IMR-90 (cell line): ENCODE data around the gene HAND1. TPM values are rescaled to one million over a fixed set of nuclear protein-coding genes. Genes with fewer than 3 reads are reported as not detected.

Experiments used
- ATAC-seq: fragments of 200-7000 bp; cut with Tn5 transposase; 2 replicates; pipeline ENCODE4 v1.9.1; 2020; ENCODE audit warnings: low read depth, mild to moderate bottlenecking, moderate library complexity
- BruUV-seq: library from RNA; stranded (reverse); fragments of 400-500 nt; replicated peaks from 2 replicates; lab custom pipeline; 2021; lab: Mats Ljungman, UMichigan
- CTCF ChIA-PET: fragments of 300-600 bp; formaldehyde crosslinking; extraction: SDS; loops from one replicate; lab custom pipeline; 2021; ENCODE audit warnings: antibody characterized with exemption; lab: Yijun Ruan, JAX
- POLR2A ChIA-PET: fragments of 300-600 bp; sonication (Branson Sonifier 250); formaldehyde crosslinking; loops from one replicate; lab custom pipeline; 2022; ENCODE audit warnings: antibody characterized with exemption; ENCODE audit not compliant: unreplicated experiment; lab: Charles Lee
- DNase-seq: peaks from one replicate; pipeline ENCODE4 v3.0.0; 2013
- H2AFZ ChIP-seq: replicated peaks from 2 replicates; pipeline ENCODE3; 2013; ENCODE audit warnings: low read length, mild to moderate bottlenecking; ENCODE audit not compliant: poor library complexity
- H2AK5ac ChIP-seq: 2 replicates; pipeline ENCODE4 v1.6.1; 2013; ENCODE audit warnings: low read depth, low read length, inconsistent platforms
- H2AK9ac ChIP-seq: replicated peaks from 2 replicates; pipeline ENCODE3; 2013; ENCODE audit warnings: mild to moderate bottlenecking, low read depth, low read length, moderate library complexity; ENCODE audit not compliant: poor library complexity
- H2BK120ac ChIP-seq: 2 replicates; pipeline ENCODE4 v1.6.1; 2013; ENCODE audit warnings: low read depth, low read length, inconsistent platforms
- H2BK15ac ChIP-seq: 3 replicates; pipeline ENCODE4 v1.6.1; 2013; ENCODE audit warnings: low read depth, low read length, inconsistent platforms
- H2BK20ac ChIP-seq: 2 replicates; pipeline ENCODE4 v1.6.1; 2013; ENCODE audit warnings: low read depth, mild to moderate bottlenecking, inconsistent platforms, low read length, moderate library complexity
- H2BK5ac ChIP-seq: 2 replicates; pipeline ENCODE4 v1.6.1; 2013; ENCODE audit warnings: mild to moderate bottlenecking, low read depth, low read length, inconsistent platforms; ENCODE audit not compliant: poor library complexity, severe bottlenecking
- H3K14ac ChIP-seq: replicated peaks from 2 replicates; pipeline ENCODE4 v1.6.1; 2013; ENCODE audit warnings: low read depth, low read length, inconsistent platforms
- H3K18ac ChIP-seq: 2 replicates; pipeline ENCODE4 v1.6.1; 2013; ENCODE audit warnings: low read depth, low read length, control low read depth
- H3K23ac ChIP-seq: 2 replicates; pipeline ENCODE4 v1.6.1; 2013; ENCODE audit warnings: low read depth, low read length, inconsistent platforms
- H3K27ac ChIP-seq: 2 replicates; pipeline ENCODE4 v1.5.1; 2013; ENCODE audit warnings: mild to moderate bottlenecking, control low read depth, low read length; ENCODE audit not compliant: insufficient read depth
- H3K27me3 ChIP-seq: 2 replicates; pipeline ENCODE4 v1.6.1; 2013; ENCODE audit warnings: low read length; ENCODE audit not compliant: control insufficient read depth, insufficient read depth
- H3K36me3 ChIP-seq: 2 replicates; pipeline ENCODE4 v1.6.1; 2013; ENCODE audit warnings: low read length, mixed read lengths; ENCODE audit not compliant: control insufficient read depth, insufficient read depth
- H3K4ac ChIP-seq: 2 replicates; pipeline ENCODE4 v1.6.1; 2013; ENCODE audit warnings: low read depth, low read length, inconsistent platforms
- H3K4me1 ChIP-seq: 2 replicates; pipeline ENCODE4 v1.6.1; 2013; ENCODE audit warnings: low read length, mixed read lengths; ENCODE audit not compliant: control insufficient read depth, insufficient read depth
- H3K4me2 ChIP-seq: 2 replicates; pipeline ENCODE4 v1.6.1; 2013; ENCODE audit warnings: low read depth, mild to moderate bottlenecking, control low read depth, low read length, moderate library complexity
- H3K4me3 ChIP-seq: 2 replicates; pipeline ENCODE4 v1.5.1; 2013; ENCODE audit warnings: low read depth, mild to moderate bottlenecking, control low read depth, low read length, moderate library complexity; ENCODE audit not compliant: insufficient read depth
- H3K56ac ChIP-seq: 2 replicates; pipeline ENCODE4 v1.6.1; 2013; ENCODE audit warnings: low read length, inconsistent platforms; ENCODE audit not compliant: insufficient read depth; ENCODE audit errors: extremely low read depth
- H3K79me1 ChIP-seq, 2 experiments: 2 replicates each; pipeline ENCODE4 v1.6.1; 2013; ENCODE audit warnings: low read length in 2 of 2, inconsistent platforms in 1 of 2, low read depth in 1 of 2
- H3K9ac ChIP-seq: 2 replicates; pipeline ENCODE4 v1.6.1; 2013; ENCODE audit warnings: low read depth, low read length, control low read depth
- H3K9me1 ChIP-seq: 2 replicates; pipeline ENCODE4 v1.6.1; 2013; ENCODE audit warnings: low read length, inconsistent platforms; ENCODE audit not compliant: insufficient read depth
- H3K9me3 ChIP-seq: 2 replicates; pipeline ENCODE4 v1.6.1; 2013; ENCODE audit warnings: low read length; ENCODE audit not compliant: control insufficient read depth, insufficient read depth
- H4K20me1 ChIP-seq: 2 replicates; pipeline ENCODE4 v1.6.1; 2013; ENCODE audit warnings: low read length, inconsistent platforms; ENCODE audit not compliant: insufficient read depth
- H4K5ac ChIP-seq: 2 replicates; pipeline ENCODE4 v1.6.1; 2013; ENCODE audit warnings: mild to moderate bottlenecking, low read depth, low read length, control low read depth
- H4K8ac ChIP-seq, 2 experiments: 2 replicates each; pipeline ENCODE4 v1.6.1; 2013; ENCODE audit warnings: low read depth in 2 of 2, low read length in 2 of 2, control low read depth in 1 of 2, inconsistent platforms in 1 of 2
- H4K91ac ChIP-seq: 2 replicates; pipeline ENCODE4 v1.6.1; 2013; ENCODE audit warnings: low read depth, low read length, inconsistent platforms; ENCODE audit not compliant: insufficient read depth
- BHLHE40 ChIP-seq: fragments of 150-350 bp; IDR thresholded peaks from 2 replicates; pipeline ENCODE4 v1.6.1; 2016; ENCODE audit warnings: mild to moderate bottlenecking, low read depth, low read length
- CHD1 ChIP-seq: IDR thresholded peaks from 2 replicates; pipeline ENCODE4 v1.6.1; 2012; ENCODE audit warnings: low read depth, low read length, improper control_type of control experiment
- ELK1 ChIP-seq: fragments of 150-350 bp; IDR thresholded peaks from 2 replicates; pipeline ENCODE4 v1.6.1; 2016; ENCODE audit warnings: low read depth, mild to moderate bottlenecking, low read length, moderate library complexity, borderline replicate concordance
- FOS ChIP-seq: fragments of 150-350 bp; IDR thresholded peaks from 2 replicates; pipeline ENCODE4 v1.6.1; 2016; ENCODE audit warnings: low read depth, low read length
- MAZ ChIP-seq: IDR thresholded peaks from 2 replicates; pipeline ENCODE4 v1.6.1; 2012; ENCODE audit warnings: low read depth, mild to moderate bottlenecking, low read length, improper control_type of control experiment, moderate library complexity, borderline replicate concordance
- MXI1 ChIP-seq: IDR thresholded peaks from 2 replicates; pipeline ENCODE4 v1.6.1; 2012; ENCODE audit warnings: low read depth, mild to moderate bottlenecking, low read length, moderate library complexity, borderline replicate concordance
- NFE2L2 ChIP-seq: fragments of 150-350 bp; IDR thresholded peaks from 2 replicates; pipeline ENCODE4 v1.6.1; 2016; ENCODE audit warnings: low read depth, mild to moderate bottlenecking, low read length
- POLR2A ChIP-seq: IDR thresholded peaks from 2 replicates; pipeline ENCODE4 v1.6.1; 2012; ENCODE audit warnings: mild to moderate bottlenecking, low read depth, low read length
- SMC3 ChIP-seq: fragments of 150-350 bp; IDR thresholded peaks from 2 replicates; pipeline ENCODE4 v1.6.1; 2016; ENCODE audit warnings: low read depth, mild to moderate bottlenecking, antibody characterized with exemption, low read length, moderate library complexity
- WGBS, 2 experiments: methylation state at CpG; one replicate each; pipeline versions ENCODE4 v1.1.5 to v1.1.7; 2013; ENCODE audit warnings: missing lambda C conversion rate in 2 of 2; ENCODE audit not compliant: insufficient read length in 1 of 2; ENCODE audit errors: extremely low coverage in 2 of 2; 5-methylcytosine and 5-hydroxymethylcytosine counted together
- dilution Hi-C: fragments of 300-500 bp; cut with HindIII; formaldehyde crosslinking; loops from one replicate; pipeline ENCODE4 v1.14.3; 2018; ENCODE audit warnings: low sequenced_read_pairs; ENCODE audit not compliant: unreplicated experiment
- in situ Hi-C: fragments of 300-500 bp; cut with MboI; formaldehyde crosslinking; loops from 3 replicates; pipeline ENCODE4 v1.14.3; 2019; ENCODE audit warnings: low sequenced_read_pairs, inconsistent platforms, mixed read lengths
- intact Hi-C: fragments of 100-400 bp; cut with micrococcal nuclease; formaldehyde crosslinking; loops from 2 replicates; pipeline ENCODE4 v1.10.0; 2022
- polyA plus RNA-seq, 3 experiments: library from polyadenylated mRNA; depleted of rRNA; stranded (reverse); fragments of >200 nt; gene quantifications; 2 replicates each; pipeline ENCODE4 v1.2.3, GENCODE V29; 2012; ENCODE audit warnings: low replicate concordance in 1 of 3
- total RNA-seq: library from RNA; depleted of rRNA; stranded (reverse); fragments of >200 nt; gene quantifications from 2 replicates; pipeline ENCODE4 v1.2.3, GENCODE V29; 2012
- TF ChIP-seq, protein P1 (sequence below): fragments of 150-350 bp; IDR thresholded peaks from 2 replicates; pipeline ENCODE4 v1.6.1; 2017; ENCODE audit warnings: mild to moderate bottlenecking, antibody characterized with exemption, low read length, low read depth
- TF ChIP-seq, protein P2 (sequence below): conservative IDR thresholded peaks from 2 replicates; pipeline ENCODE4 v1.5.1; 2012; ENCODE audit warnings: mild to moderate bottlenecking, low read depth, low read length, improper control_type of control experiment

HAND1 gene
- total and polyA plus RNA-seq, 2 of the 4 experiments (the other 2 are of a cell fraction): not detected

DNA sequence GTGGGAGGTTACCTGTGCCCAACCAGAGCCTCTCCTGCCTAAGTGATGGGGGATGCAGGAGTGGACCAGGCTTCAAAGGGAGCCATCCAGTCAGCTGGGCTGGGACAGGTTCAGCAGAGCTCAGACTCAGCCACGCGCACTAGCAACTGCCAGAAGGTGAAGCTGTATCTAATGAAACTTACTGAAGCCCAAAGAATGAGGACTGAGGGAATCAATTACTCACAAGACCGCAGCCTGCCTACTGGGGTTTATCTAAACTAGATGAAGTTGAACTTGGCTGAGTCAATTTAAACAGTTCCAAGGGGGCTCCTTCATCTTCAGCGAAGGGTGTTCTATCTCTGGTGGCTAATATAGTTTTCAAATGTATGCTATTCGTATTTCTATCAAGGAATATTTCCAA lies 11.4 kb downstream of the HAND1 start:
- Histone ChIP-seq H3K4me3 (no peak overlapping the region), H3K79me1 (no peaks in the 10 kb centered on the region), H3K4me2 (no peak overlapping the region), H2AK9ac (no peak overlapping the region), H3K9me3 (no peaks in the 10 kb centered on the region), H3K36me3 (no peaks in the 10 kb centered on the region), H3K9ac (no peak overlapping the region), H2BK120ac (no peak overlapping the region), H3K27ac (no peak overlapping the region), H2AK5ac (no peak overlapping the region), H3K56ac (no peak overlapping the region), H2BK5ac (no peak overlapping the region), H3K4me1 (peaks cover 2% of the 10 kb centered on the region; the same call in 1 of the 2 replicates), H4K5ac (no peak overlapping the region), H4K8ac (no peak overlapping the region), H3K23ac (no peak overlapping the region), H2AFZ (no peak overlapping the region), H2BK20ac (no peak overlapping the region), H3K9me1 (no peaks in the 10 kb centered on the region), H3K27me3 (peaks cover 23% of the 10 kb centered on the region), H3K14ac (no peak overlapping the region), H2BK15ac (no peak overlapping the region), H4K91ac (no peak overlapping the region), H3K18ac (no peak overlapping the region), H3K4ac (no peak overlapping the region), H4K20me1 (peaks cover 3% of the 10 kb centered on the region; the same call in 1 of the 2 replicates)
- ChIA-PET POLR2A (no interaction called here), CTCF (interaction anchor here (0.9 to 1.2 kb wide), 2 partner anchors 9 to 176 kb away, joined by 3 read pairs; no protein-coding TSS in a partner anchor)
- DNase-seq (peak; percentile 59), ATAC-seq (peak; percentile 19; the same call in 1 of the 2 replicates)
- no CpG with 5 or more reads among the region's 5 CpGs for WGBS, 2 experiments
- in situ Hi-C loops: loop anchor here (5.0 to 25.0 kb wide), 2 partner anchors 141 to 346 kb away; no protein-coding TSS in a partner anchor
- TF ChIP-seq, protein P1, sequence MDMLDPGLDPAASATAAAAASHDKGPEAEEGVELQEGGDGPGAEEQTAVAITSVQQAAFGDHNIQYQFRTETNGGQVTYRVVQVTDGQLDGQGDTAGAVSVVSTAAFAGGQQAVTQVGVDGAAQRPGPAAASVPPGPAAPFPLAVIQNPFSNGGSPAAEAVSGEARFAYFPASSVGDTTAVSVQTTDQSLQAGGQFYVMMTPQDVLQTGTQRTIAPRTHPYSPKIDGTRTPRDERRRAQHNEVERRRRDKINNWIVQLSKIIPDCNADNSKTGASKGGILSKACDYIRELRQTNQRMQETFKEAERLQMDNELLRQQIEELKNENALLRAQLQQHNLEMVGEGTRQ: no peak
- TF ChIP-seq CHD1 (no peak), MAZ (no peak), BHLHE40 (no peak), FOS (no peak), ELK1 (no peak), POLR2A (no peak), SMC3 (no peak), NFE2L2 (no peak), MXI1 (no peak)
- TF ChIP-seq, protein P2, sequence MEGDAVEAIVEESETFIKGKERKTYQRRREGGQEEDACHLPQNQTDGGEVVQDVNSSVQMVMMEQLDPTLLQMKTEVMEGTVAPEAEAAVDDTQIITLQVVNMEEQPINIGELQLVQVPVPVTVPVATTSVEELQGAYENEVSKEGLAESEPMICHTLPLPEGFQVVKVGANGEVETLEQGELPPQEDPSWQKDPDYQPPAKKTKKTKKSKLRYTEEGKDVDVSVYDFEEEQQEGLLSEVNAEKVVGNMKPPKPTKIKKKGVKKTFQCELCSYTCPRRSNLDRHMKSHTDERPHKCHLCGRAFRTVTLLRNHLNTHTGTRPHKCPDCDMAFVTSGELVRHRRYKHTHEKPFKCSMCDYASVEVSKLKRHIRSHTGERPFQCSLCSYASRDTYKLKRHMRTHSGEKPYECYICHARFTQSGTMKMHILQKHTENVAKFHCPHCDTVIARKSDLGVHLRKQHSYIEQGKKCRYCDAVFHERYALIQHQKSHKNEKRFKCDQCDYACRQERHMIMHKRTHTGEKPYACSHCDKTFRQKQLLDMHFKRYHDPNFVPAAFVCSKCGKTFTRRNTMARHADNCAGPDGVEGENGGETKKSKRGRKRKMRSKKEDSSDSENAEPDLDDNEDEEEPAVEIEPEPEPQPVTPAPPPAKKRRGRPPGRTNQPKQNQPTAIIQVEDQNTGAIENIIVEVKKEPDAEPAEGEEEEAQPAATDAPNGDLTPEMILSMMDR: no peak
- dilution Hi-C loops: no loop called here
- intact Hi-C loops: loop anchor here (1.0 to 5.0 kb wide), 4 partner anchors 144 to 394 kb away; no protein-coding TSS in a partner anchor
- BruUV-seq: no TSS peak
